Mesendoderm (in vitro differentiated cells): ENCODE data around the gene FAM240A. TPM values are rescaled to one million over a fixed set of nuclear protein-coding genes. Genes with fewer than 3 reads are reported as not detected.
A peak's percentile ranks its signal among the peaks of the same experiment; 100 is the strongest.

Source experiments
- DNase-seq: peaks from one replicate; pipeline ENCODE4 v3.0.0; 2013
- H2AK5ac ChIP-seq: 2 replicates; pipeline ENCODE4 v1.6.1; 2013; ENCODE audit warnings: low read length, inconsistent platforms
- H2BK120ac ChIP-seq: 2 replicates; pipeline ENCODE4 v1.6.1; 2013; ENCODE audit warnings: low read depth, mild to moderate bottlenecking, low read length, moderate library complexity, mixed read lengths
- H2BK15ac ChIP-seq: replicated peaks from 2 replicates; pipeline ENCODE4 v1.6.1; 2013; ENCODE audit warnings: low read depth, mild to moderate bottlenecking, moderate library complexity
- H2BK5ac ChIP-seq: 2 replicates; pipeline ENCODE4 v1.6.1; 2013; ENCODE audit warnings: low read length, inconsistent platforms
- H3K18ac ChIP-seq: 2 replicates; pipeline ENCODE4 v1.6.1; 2013; ENCODE audit warnings: mild to moderate bottlenecking, low read length, mixed read lengths
- H3K23ac ChIP-seq: one replicate; pipeline ENCODE4 v1.6.1; 2013; ENCODE audit warnings: low read length
- H3K27ac ChIP-seq: 2 replicates; pipeline ENCODE4 v1.5.1; 2013; ENCODE audit warnings: low read depth, mild to moderate bottlenecking, inconsistent platforms, low read length, moderate library complexity
- H3K27me3 ChIP-seq: 2 replicates; pipeline ENCODE4 v1.6.1; 2013; ENCODE audit warnings: low read length, control low read depth, mild to moderate bottlenecking, inconsistent platforms; ENCODE audit not compliant: insufficient read depth, poor library complexity
- H3K36me3 ChIP-seq: 2 replicates; pipeline ENCODE4 v1.6.1; 2013; ENCODE audit warnings: low read length, inconsistent platforms; ENCODE audit not compliant: control insufficient read depth, insufficient read depth
- H3K4ac ChIP-seq: one replicate; pipeline ENCODE4 v1.6.1; 2013; ENCODE audit warnings: low read depth, mild to moderate bottlenecking, low read length, moderate library complexity
- H3K4me1 ChIP-seq: 2 replicates; pipeline ENCODE4 v1.6.1; 2013; ENCODE audit warnings: low read depth, low read length, inconsistent platforms; ENCODE audit not compliant: control insufficient read depth
- H3K4me2 ChIP-seq: 2 replicates; pipeline ENCODE4 v1.6.1; 2013; ENCODE audit warnings: low read length
- H3K4me3 ChIP-seq: 2 replicates; pipeline ENCODE4 v1.5.1; 2013; ENCODE audit warnings: mild to moderate bottlenecking, low read length
- H3K56ac ChIP-seq: one replicate; pipeline ENCODE4 v1.6.1; 2013; ENCODE audit warnings: low read length
- H3K79me1 ChIP-seq: 2 replicates; pipeline ENCODE4 v1.6.1; 2013; ENCODE audit warnings: low read length, inconsistent platforms
- H3K79me2 ChIP-seq: 2 replicates; pipeline ENCODE4 v1.6.1; 2013; ENCODE audit warnings: mild to moderate bottlenecking, low read length; ENCODE audit not compliant: control insufficient read depth, insufficient read depth
- H3K9ac ChIP-seq: 2 replicates; pipeline ENCODE4 v1.6.1; 2013; ENCODE audit warnings: low read length, inconsistent platforms
- H4K5ac ChIP-seq: one replicate; pipeline ENCODE4 v1.6.1; 2013; ENCODE audit warnings: low read length
- H4K8ac ChIP-seq: one replicate; pipeline ENCODE4 v1.6.1; 2013; ENCODE audit warnings: low read depth, mild to moderate bottlenecking, control low read depth, low read length, moderate library complexity
- WGBS: extraction: QIAGEN DNeasy Blood & Tissue Kit; methylation state at CpG from one replicate; pipeline ENCODE4 v1.1.7; 2013; ENCODE audit warnings: low lambda C conversion rate, missing lambda C conversion rate; ENCODE audit not compliant: insufficient coverage; ENCODE audit errors: extremely low coverage; 5-methylcytosine and 5-hydroxymethylcytosine counted together
- polyA plus RNA-seq, 2 experiments: library from polyadenylated mRNA; stranded (reverse); fragments of 200-250 nt; gene quantifications; one replicate each; pipeline ENCODE4 v1.2.3, GENCODE V29; 2013

The FAM240A gene
- 0.07 TPM for polyA plus RNA-seq (2013, experiment 1 of 2)
- 0.07 TPM for polyA plus RNA-seq (2013, experiment 2 of 2)

DNA sequence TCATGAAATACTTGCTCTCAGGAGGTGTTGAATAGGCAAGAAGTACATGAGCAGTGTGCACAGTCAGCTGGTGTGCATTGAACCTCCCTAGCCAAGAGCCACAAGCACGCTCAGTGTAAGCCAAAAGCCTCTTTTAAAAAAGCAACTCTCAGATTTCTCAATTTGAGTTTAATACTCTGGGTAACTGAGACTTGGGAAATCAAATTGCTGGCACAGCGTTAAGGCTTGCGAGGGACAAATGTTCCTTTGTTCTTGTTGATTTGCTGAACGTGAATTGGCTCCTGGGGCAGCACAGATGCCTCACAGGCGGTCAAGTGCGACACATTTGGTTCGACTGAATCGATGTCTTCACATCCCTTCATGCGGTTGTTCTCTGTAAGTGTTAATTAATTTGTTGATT lies at the start of gene FAM240A:
Gene FAM240A (plus strand): TSS at position 202 of the 400 bp plus-strand sequence. CDS start 159 bp downstream, at position 361.
- no CpG with 5 or more reads among the region's 9 CpGs for WGBS
- no peaks in the 10 kb centered on the region for H3K4me1 ChIP-seq
- no peak within 1 kb of the TSS for H2BK120ac ChIP-seq
- H2AK5ac ChIP-seq, result no peak within 1 kb of the TSS
- H4K5ac ChIP-seq, result no peak within 1 kb of the TSS
- H3K18ac ChIP-seq, result no peak within 1 kb of the TSS
- no peak within 1 kb of the TSS for H4K8ac ChIP-seq
- no peak within 1 kb of the TSS for H3K23ac ChIP-seq
- H3K4me3 ChIP-seq, result no peak within 1 kb of the TSS
- H3K27ac ChIP-seq, result no peak within 1 kb of the TSS
- no peak within 1 kb of the TSS for H2BK15ac ChIP-seq
- no peaks in the 10 kb centered on the region for H3K79me1 ChIP-seq
- no peaks in the 10 kb centered on the region for H3K79me2 ChIP-seq
- H3K9ac ChIP-seq, result no peak within 1 kb of the TSS
- H3K4ac ChIP-seq, result no peak within 1 kb of the TSS
- H3K27me3 ChIP-seq, result no peaks in the 10 kb centered on the region
- H3K56ac ChIP-seq, result no peak within 1 kb of the TSS
- no peak within 1 kb of the TSS for H2BK5ac ChIP-seq
- H3K36me3 ChIP-seq, result no peaks in the 10 kb centered on the region
- H3K4me2 ChIP-seq, result no peak within 1 kb of the TSS
- DNase-seq, result no peak

DNA sequence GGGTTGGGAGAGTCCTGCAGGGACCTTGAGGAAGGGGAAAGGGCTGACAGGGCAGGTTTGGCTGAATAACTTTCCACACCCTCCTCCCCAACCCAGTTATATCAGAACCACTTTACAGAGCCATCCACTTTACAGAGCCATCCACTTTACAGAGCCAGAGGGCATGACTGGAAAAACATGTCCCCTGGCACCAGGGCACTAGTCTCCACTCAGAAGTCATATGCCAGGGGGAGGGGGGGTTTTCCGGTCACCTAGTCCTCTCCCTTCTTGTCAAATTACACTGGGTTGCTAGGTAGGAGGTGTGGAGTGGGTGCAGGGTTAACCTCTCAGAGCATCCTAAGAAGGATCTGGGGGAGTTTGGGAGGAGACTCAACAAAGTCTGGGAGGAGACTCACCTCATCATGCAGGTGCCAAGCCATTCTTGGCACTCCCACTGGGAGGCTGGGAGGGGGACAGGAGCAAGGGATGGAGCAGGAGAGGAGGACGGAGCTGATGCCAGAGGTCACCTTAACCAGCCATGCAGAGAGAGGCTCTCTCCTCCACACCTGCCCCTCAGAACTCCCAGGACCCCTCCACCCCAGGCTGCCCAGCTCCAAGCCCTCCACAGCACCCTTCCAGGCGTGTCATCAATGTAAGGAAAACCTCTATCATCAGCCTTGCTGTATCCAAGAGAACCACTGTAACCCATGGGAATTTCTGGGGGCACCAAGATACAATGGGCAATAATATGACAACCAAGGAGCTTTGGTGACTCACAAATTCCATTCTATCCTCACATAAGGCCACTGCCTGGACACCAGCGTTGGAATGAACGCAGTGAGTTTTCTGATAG lies 47.9 kb upstream of the FAM240A start:
- Histone ChIP-seq H3K4me1 (peaks cover 5% of the 10 kb centered on the region), H2AK5ac (peak overlapping the region; percentile 4), H3K79me2 (no peaks in the 10 kb centered on the region), H3K4me2 (no peak overlapping the region), H2BK120ac (peak overlapping the region; percentile 4), H3K4me3 (no peak overlapping the region), H3K23ac (no peak overlapping the region), H3K4ac (peak overlapping the region; percentile 84), H3K56ac (peak overlapping the region; percentile 87), H3K9ac (no peak overlapping the region), H4K8ac (no peak overlapping the region), H3K79me1 (peaks cover 7% of the 10 kb centered on the region), H3K27ac (no peak overlapping the region), H2BK5ac (no peak overlapping the region), H3K36me3 (no peaks in the 10 kb centered on the region), H3K27me3 (no peaks in the 10 kb centered on the region), H2BK15ac (no peak overlapping the region), H3K18ac (peak overlapping the region; percentile 81), H4K5ac (no peak overlapping the region)
- WGBS, result no CpG with 5 or more reads among the region's 5 CpGs
- DNase-seq, result no peak

DNA sequence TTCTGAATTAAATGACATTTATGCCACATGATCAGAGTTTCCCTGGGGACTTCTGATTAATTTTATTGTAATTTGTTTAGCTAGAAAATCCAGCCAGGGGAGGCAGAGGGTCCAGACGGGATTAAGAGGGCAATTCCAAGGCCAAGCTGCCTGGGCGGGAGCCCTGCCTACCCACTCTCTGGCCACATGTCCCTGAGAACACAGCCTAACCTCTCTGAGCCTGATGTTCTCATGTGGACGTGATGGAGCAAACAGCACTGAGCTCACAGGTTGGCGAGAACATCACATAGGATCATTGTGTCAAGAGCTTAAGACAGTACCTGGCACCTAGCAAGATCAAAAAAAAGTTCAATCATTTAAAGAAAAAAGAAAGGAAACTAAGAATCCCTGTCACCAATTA lies 47.2 kb upstream of the FAM240A start:
- DNase-seq, result no peak
- Histone ChIP-seq H2BK15ac (peak overlapping the region; percentile 5), H2BK120ac (peak overlapping the region; percentile 83), H3K4me3 (no peak overlapping the region), H3K36me3 (no peaks in the 10 kb centered on the region), H3K23ac (no peak overlapping the region), H3K79me1 (peaks cover 4% of the 10 kb centered on the region), H3K18ac (peak overlapping the region; percentile 53), H3K79me2 (no peaks in the 10 kb centered on the region), H3K27me3 (no peaks in the 10 kb centered on the region), H3K27ac (peak overlapping the region; percentile 89), H2BK5ac (peak overlapping the region; percentile 14), H3K4me1 (peaks cover 5% of the 10 kb centered on the region), H4K5ac (no peak overlapping the region), H3K56ac (peak overlapping the region; percentile 87), H3K4me2 (no peak overlapping the region), H3K4ac (peak overlapping the region; percentile 82), H3K9ac (peak overlapping the region; percentile 72), H4K8ac (no peak overlapping the region), H2AK5ac (no peak overlapping the region)
- no CpG with 5 or more reads among the region's 4 CpGs for WGBS

DNA sequence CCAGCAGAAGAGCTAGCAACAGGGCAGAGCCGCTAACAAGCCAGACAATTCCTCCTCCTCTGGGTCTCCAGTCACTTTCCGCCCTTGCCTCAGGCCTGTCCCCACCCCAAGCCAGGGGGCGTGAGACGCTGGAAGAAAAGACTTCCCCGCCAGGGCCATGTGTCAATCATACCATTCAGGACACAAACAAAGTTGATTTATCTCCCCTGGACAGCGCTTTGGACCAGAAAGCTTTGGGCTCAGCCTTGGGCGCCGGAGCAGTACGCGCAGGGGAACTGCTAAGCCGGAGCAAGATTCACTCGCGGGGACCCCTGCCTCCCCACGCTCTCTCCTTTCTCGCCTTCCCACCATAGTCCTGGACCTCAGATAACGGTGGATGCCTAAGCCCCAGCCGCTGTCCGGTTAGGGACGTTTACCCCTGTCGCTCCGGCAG lies 46.7 kb upstream of the FAM240A start:
- H3K4me2 ChIP-seq, result peak overlapping the region; percentile 53
- DNase-seq, result peak; percentile 89
- H3K4me3 ChIP-seq, result peak overlapping the region; percentile 28
- peaks cover 5% of the 10 kb centered on the region for H3K4me1 ChIP-seq
- peak overlapping the region; percentile 82 for H3K4ac ChIP-seq
- no CpG with 5 or more reads among the region's 21 CpGs for WGBS
- H3K27ac ChIP-seq, result peak overlapping the region; percentile 89
- H3K9ac ChIP-seq, result peak overlapping the region; percentile 72
- no peaks in the 10 kb centered on the region for H3K79me2 ChIP-seq
- peak overlapping the region; percentile 83 for H2BK120ac ChIP-seq
- no peaks in the 10 kb centered on the region for H3K27me3 ChIP-seq
- H3K23ac ChIP-seq, result no peak overlapping the region
- no peaks in the 10 kb centered on the region for H3K36me3 ChIP-seq
- H2AK5ac ChIP-seq, result no peak overlapping the region
- peak overlapping the region; percentile 53 for H3K18ac ChIP-seq
- peak overlapping the region; percentile 84 for H2BK5ac ChIP-seq
- H4K8ac ChIP-seq, result no peak overlapping the region
- H4K5ac ChIP-seq, result no peak overlapping the region
- H3K56ac ChIP-seq, result peak overlapping the region; percentile 87
- no peak overlapping the region for H2BK15ac ChIP-seq
- H3K79me1 ChIP-seq, result peaks cover 4% of the 10 kb centered on the region

DNA sequence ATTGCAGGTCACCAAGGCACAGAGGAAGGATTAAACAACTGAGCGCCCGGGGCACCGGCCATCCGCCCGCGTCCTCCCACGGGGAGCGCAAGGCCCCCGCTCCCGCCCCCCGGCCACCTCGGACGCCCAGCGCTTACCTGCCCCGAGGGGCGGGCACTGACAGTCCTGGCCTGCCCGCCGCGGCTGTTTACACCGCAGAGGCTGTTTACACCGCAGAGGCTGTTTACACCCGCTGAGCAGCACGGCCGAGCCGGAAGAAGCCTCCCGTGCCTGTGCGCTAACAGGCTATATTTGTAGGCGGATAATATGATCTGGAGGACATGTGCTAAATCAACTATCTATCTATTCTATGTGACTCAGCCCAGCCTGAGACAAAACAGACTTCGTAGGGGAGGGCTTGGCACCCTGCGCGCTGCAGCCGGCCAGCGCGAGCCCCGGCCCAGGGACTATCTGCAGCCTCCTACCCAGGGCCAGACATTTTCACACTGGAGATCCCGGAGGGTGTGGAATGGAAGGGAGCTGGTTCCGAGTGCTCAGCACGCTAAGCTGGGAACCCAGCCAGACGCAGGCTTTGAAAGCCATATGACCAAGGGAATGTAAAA lies 46.2 kb upstream of the FAM240A start, which contains the start of gene LRRC2:
Gene LRRC2 (minus strand): TSS at position 263 of the 602 bp plus-strand sequence. CDS start 14,711 bp downstream, outside the sequence.
- Histone ChIP-seq H3K79me1 (peaks cover 4% of the 10 kb centered on the region), H3K4ac (peak within 1 kb of the TSS; percentile 82), H3K4me3 (peak within 1 kb of the TSS; percentile 28), H2AK5ac (no peak within 1 kb of the TSS), H3K27me3 (no peaks in the 10 kb centered on the region), H3K4me2 (peak within 1 kb of the TSS; percentile 53), H3K36me3 (no peaks in the 10 kb centered on the region), H4K5ac (peak within 1 kb of the TSS; percentile 54), H3K79me2 (no peaks in the 10 kb centered on the region), H2BK120ac (peak within 1 kb of the TSS; percentile 83), H3K4me1 (peaks cover 5% of the 10 kb centered on the region), H3K18ac (peak within 1 kb of the TSS; percentile 53), H2BK15ac (peak within 1 kb of the TSS; percentile 5), H4K8ac (no peak within 1 kb of the TSS), H3K27ac (peak within 1 kb of the TSS; percentile 89), H3K9ac (peak within 1 kb of the TSS; percentile 72), H3K56ac (peak within 1 kb of the TSS; percentile 87), H2BK5ac (peak within 1 kb of the TSS; percentile 84), H3K23ac (no peak within 1 kb of the TSS)
- no CpG with 5 or more reads among the region's 39 CpGs for WGBS
- peak; percentile 90 for DNase-seq
